SKM-1 treated with dmso at 0.1 percent for 144 hours (cell line): Measurements from ENCODE around the gene SYNE1.

Source experiments
- DNase-seq: peaks from one replicate; lab custom pipeline; 2025; ENCODE audit not compliant: unreplicated experiment; lab: John Stamatoyannopoulos, UW

Gene SYNE1

DNA sequence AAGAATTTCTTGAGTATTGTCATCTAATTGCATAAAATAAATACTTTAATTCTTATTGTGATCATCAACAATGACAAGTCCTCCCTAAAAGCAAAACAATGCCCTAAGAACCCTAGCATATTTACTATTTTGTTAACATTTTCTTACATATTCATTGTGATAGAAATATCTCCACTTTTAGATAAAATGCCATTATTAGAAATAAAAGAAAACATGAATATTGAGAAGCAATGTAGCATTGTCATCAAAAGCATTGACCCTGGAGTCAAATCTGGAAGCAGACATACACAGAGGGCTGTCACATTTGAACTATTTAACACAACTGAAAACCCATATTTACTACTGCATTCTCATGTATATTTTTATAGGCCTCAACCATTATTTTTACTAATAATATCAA lies 257.7 kb downstream of the SYNE1 start:
- DNase-seq, result no peak

DNA sequence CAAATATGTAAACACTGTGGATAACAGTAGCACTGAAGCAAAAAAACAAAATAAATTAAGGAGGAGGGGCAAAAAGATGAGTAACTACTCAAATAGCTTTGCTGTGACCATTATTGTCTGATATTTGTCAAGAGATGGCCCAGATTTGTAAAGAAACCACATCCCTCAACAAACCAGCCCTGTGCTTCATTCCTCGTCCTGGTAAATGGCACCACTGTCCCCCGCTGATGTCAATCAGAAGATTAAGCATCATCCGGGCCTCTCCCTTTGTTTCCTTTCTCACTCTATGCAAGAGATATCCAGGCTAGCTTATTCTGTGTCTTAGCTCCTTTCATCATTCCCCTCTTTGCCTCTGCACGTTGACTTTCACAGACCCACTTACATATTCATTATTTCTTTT lies 259.0 kb downstream of the SYNE1 start:
- no peak for DNase-seq

DNA sequence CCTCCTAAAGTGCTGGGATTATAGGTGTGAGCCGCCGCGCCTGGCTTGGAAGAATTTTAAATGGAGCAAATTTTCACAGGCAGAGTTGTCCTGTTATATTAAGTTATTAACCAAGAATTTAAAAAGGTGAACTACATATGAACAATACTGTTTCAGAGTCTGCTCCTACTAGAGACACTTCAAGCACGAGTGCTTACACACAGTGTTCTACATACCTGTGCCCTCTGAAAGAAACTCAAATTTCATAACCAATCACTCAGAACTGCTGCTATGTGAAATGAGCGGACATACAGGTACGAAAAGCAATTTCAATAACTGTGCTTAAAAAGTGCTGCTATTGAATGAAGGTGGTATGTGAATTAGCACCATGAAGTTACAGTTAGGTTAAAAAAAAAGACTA lies 262.0 kb downstream of the SYNE1 start:
- DNase-seq, result no peak

DNA sequence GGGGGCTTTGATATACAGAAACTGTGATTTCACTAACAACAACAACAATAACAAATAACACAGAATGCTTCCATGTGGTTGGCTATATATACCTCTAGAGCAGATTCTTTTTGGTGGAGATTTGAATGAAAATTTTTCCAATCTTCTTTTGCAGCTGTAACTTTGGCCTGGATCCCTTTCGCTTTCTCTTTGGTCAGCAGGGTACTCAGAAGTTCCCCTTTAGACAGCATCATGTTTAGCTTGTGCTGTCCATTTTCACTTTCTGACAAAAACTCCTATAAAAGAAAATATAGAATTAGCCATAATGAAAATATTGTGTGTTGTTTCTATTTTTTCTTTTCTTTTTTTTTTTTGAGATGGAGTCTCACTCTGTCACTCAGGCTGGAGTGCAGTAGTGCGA lies 264.2 kb downstream of the SYNE1 start:
- DNase-seq, result no peak

DNA sequence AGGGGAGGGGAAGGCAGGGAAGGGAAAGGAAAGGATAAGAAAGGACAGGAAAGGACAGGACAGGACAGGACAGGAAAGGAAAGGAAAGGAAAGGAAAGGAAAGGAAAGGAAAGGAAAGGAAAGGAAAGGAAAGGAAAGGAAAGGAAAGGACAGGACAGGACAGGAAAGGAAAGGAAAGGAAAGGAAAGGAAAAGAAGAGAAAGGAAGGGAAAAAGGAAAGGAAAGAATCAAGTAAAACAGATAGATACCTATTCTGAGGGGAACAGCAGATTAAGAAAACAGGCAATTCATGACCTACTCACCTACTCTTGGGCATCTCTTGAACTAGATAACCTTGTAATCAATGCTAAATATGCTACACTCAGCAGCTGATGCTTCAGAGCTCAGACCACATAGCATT lies 265.4 kb downstream of the SYNE1 start:
- no peak for DNase-seq

DNA sequence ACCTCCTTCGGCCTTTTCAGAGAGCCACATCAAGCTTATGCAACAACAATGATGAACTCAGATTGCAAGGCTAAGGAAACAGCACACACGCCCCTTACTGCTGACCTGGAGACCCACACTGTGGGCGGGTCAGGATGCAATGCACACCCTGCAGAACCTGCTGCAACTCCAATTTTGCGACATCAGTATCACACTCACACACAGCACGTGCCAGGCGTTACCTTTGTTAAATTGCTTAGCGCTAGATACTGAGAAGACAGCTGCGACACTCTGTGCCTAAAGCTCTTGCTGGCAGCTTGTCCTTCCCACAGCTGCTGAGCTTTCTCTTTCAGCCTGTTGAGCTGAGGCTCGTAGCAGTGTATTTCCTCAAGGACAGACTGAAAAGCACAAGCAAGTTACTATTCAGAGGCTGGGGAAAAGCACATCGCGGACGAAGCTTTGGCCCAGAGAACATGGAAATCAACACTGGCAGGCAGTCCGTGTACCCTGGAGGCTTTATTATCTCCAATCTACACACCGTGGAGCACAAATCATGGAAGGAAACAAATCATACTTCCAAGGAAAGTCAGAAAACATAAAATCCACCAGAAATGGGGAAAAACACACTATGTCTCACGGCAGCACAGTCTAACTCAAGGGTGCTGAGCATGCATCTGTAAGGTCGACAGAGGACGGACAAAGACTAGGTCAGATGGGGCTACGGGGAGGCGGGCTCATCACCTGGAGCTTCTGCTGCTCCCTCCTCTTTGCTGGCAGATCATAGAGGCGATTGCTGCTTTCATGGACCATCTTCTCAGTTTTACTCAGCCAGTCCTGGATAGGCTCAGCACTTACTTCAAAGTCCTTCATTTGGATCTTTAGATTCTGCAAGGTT lies 268.2 kb downstream of the SYNE1 start:
- DNase-seq, result no peak

DNA sequence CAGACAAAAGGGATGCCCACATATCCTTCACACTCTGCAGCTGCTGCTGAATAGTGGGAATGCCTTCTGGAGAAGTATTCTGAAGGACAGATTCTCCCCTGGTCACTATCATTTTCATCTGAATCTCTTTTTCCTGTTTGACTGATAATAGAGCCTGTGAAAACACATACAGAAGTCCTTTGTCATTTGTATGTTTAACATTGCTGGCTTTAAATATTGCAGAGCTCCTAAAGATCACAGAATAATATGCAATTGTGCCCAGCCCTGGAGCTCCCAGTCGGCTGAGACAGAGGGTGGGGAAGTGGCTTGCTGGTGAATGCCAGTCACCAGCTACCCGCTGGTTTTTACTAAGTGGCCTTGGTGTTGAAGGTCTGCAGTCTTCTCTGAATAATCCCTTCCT lies 272.3 kb downstream of the SYNE1 start:
- DNase-seq, result no peak

DNA sequence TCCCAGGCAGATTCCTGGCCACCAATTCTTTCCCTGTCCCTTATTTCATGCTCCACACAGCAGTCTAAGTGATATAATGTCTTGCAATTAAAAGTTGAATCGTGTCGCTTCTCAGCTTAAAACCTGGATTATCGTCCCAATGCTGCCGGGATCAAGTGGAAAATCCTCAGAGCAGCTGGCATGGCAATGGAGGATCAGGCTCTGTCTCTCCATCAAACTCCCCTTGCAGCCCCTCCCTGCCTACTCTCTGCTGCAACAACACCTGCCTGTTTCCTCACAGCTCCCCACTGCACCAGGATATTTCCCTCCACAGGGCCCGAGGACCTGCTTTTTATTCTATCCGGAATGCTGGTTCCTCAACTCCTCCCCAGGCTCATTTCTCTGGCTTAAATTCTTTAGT lies 277.1 kb downstream of the SYNE1 start:
- DNase-seq, result no peak

DNA sequence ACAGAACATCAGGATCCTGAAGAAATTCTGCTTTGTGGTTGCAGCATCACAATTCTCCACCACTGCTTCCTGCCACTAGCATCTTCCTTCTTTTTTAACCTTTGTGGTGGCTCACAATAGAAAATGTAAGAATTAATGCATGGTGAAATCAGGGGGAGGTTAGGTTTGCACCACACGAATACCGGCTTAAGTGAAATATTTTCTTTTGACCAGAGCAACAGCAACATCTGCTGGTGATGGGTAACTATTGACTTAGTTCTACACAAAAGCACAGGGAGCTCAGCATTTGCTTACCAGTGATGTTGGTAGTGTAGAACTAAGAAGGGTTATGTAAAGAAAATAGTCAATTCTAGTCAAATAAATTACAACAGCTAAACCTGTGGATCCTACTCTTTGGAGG lies 280.5 kb downstream of the SYNE1 start:
- DNase-seq, result peak; percentile 94

DNA sequence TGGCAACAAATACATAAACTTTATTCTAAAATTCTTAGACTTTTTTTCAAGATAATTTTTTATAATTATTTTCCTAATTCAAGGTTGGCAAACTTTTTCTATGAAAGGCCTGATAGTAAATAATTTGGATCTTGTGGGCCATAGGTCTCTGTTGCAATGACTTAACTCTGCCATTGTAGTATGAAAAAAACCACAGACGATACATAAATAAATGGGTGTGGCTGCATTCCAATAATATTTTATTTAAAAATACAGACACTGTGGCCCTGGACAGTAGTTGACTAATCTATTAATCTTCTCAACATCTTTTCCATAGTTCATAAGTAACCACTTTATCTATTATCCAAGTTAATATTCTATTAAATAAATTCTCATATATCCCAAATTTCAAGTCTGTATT lies 281.1 kb downstream of the SYNE1 start:
- DNase-seq, result no peak

DNA sequence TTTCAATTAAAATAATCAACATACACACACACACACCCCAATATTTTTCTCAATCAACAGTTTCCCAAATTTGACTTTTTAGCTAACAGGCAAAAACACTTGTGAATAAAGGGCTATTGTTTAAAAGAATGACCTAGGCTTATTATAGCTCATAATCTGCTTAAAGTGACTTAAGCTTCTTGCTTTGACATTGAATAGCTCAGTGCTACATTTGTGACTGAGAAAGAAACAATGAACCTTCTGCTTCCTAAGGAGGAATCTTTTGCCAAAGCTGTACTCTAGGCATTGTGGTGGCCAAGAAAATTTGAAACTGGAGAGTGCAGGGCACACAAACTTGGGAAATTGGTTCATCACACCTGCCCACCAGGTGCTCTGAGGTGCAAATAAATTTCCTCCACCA lies 282.0 kb downstream of the SYNE1 start:
- no peak for DNase-seq

DNA sequence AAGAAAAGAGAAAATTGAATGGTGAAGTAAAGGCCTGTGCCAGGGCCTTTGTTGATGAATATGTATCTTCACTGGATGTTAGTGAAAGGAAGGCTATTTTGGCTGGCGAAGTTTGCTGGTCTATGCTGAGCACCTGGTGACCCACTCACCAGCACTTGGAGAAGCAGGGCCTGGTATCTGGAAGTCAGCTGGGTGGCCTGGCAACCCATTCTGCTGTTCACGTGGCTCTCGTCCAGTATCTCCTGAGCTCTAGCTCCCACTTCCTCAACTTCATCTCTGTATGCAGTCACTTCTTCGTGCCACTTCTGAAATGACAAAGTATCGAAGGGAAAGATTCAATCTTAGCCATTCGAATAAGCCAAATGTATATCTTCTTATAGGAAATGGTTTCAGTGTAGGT lies 283.7 kb downstream of the SYNE1 start:
- DNase-seq, result no peak

DNA sequence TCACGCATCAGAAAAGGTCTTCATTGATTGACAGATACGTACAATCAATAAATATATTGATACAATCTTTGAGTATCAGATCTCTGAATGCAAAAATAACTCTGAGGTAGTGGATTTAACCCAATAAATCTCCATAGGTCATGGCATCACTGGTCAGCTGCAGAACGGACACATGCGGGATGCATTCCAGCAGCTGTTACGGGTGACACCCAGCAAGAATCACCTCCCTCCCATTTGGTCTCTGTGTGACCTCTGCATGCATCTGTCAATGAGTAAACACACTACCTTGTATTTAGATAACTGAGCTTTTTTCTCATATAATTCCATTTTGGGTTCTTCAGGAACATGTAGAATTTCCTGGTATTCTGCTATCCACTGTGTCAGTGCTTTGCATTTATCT lies 285.4 kb downstream of the SYNE1 start:
- no peak for DNase-seq

DNA sequence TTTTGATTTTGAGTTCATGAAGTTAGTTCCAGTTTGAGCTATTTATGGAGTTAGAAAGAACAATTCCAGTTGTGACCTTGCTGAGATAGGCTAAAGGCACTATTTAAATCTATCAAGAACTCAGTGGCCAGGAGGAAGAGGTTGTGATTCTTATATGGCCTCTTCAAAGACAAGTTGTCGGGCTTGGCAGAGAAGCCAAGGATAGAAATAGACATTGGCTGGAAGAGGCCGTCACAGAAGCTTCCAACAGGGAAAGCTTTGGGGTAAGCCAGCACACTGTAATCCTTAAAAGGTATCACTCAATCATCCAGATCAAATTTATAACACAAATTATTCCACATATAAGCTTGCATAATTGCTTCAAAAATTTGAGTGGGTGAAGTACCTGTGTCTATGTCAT lies 286.1 kb downstream of the SYNE1 start:
- no peak for DNase-seq

DNA sequence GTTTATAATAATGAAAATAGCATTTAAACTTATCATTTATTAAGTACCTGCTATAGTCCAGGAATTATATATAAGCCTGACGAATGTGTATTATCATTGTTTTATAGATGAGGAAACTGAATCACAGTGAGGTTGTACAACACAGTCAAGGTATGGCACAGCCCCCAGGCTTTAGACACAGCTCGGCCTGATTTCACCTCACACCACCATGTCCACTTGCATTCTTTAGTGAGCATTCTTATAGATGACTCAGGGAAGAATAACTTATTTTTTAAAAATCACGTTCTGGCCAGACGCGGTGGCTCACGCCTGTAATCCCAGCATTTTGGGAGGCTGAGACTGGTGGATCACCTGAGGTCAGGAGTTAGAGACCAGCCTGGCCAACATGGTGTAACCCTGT lies 289.0 kb downstream of the SYNE1 start:
- DNase-seq, result no peak

DNA sequence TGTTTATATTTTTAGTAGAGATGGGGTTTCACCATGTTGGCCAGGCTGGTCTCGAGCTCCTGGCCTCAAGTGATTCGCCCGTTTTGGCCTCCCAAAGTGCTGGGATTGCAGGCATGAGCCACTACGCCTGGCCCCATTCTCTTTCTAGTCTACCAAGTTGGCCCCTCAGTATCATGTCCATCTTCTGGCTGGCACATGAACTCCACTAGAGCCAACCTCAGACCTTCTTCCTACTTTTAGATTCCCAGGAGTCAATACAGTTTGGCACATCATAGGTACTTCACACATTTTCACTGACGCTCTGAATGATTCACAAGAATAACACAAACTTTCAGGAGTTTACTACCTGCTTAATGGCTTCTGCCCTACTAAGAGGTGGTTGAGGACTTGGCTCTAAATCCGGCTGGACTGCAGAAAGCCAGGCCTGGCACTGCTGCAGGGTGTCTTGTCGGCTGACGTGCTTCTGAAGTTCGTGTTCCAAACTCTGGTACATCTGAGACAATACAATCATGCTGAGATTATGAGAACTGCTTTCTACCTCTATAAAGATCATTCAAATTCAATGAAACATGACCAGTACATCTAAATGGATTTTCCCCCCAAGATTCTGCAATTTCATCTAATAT lies 293.3 kb downstream of the SYNE1 start:
- no peak for DNase-seq

DNA sequence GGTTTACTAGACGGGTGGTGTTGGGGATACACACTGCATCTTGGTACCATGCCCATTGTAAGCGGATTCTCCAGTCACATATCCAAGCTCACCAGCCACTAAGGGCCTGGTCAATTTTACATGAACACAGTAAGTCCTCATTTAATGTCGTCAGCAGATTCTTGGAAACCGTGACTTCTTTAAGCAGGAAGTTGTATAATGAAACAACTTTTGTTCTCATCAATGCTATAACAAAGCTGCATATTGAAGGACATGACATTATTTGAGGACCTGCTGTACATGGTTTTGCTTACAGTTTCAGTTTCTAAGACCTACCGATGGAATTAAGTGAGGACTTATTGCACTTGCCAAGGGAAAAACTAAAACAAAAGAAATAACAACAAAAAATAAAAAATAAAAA lies 295.6 kb downstream of the SYNE1 start:
- DNase-seq, result no peak

DNA sequence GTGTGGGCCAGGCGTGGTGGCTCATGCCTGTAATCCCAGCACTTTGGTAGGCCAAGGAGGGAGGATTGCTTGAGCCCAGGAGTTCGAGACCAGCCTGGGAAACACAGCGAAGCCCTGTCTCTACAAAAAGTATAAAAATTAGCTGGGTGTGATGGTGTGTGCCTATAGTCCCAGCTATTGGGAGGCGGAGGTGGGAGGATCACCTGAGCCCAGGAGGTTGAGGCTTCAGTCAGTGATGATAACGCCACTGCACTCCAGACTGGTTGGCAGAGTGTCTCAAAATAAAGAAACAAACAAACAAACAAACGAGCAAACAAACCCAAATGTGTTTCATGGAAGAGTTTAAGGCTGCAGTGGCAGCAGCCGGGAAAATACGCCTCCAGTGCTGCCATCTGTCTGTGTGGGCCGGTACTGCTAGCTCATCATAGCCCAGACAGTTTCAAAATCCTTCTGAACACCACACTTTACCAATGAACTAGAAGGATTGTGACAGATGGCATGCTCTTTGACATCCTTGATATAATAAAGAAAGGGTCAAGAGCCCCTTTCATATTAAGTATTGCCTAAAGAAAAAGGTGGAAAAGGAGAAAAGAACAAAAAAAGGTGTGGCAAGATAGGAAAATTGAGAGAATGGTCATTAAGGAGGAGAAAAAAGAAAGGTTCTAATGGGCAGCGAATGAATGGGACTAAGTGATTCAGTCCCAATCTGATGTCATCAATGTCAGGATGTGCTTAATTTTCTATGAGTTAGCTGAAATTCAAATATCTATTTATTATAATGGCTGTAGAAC lies 298.6 kb downstream of the SYNE1 start:
- DNase-seq, result peak; percentile 49

DNA sequence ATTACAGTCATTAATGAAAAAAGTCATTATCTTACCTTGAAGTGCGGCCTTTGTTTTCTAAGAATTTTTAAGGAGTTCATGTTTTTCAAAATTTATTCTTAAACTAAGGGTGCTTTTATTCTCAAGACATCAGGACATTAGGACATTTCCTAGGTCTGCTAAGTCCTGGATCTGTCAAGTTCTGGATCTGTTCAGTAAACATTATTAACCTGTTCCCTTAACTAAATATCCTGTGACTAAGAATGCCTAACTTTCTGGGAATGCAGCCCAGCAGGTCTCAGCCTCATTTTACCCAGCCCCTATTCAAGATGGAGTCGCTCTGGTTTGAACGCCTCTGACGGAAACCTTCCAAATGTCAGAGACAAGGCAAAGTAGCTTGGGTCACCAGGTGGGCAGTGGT lies 302.6 kb downstream of the SYNE1 start:
- DNase-seq, result no peak

DNA sequence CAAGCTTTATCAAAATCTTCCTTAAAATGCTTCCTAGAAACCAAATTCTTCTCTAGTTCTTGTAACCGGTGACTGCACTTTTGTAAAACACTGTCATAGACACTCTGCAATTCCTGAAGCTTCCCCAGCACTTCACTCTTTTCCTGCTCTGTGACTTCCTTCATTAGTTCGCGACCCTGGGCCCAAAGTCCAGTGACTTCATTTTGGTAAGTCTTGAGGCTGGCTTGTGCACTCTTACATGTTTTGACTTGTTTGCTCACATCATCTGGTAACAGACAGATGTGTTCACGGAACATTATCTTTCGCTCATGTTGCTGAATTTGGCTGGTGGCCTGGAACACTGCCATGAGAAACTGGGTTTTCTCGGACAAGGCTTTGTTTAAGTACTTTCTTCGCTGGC lies 306.2 kb downstream of the SYNE1 start:
- no peak for DNase-seq

DNA sequence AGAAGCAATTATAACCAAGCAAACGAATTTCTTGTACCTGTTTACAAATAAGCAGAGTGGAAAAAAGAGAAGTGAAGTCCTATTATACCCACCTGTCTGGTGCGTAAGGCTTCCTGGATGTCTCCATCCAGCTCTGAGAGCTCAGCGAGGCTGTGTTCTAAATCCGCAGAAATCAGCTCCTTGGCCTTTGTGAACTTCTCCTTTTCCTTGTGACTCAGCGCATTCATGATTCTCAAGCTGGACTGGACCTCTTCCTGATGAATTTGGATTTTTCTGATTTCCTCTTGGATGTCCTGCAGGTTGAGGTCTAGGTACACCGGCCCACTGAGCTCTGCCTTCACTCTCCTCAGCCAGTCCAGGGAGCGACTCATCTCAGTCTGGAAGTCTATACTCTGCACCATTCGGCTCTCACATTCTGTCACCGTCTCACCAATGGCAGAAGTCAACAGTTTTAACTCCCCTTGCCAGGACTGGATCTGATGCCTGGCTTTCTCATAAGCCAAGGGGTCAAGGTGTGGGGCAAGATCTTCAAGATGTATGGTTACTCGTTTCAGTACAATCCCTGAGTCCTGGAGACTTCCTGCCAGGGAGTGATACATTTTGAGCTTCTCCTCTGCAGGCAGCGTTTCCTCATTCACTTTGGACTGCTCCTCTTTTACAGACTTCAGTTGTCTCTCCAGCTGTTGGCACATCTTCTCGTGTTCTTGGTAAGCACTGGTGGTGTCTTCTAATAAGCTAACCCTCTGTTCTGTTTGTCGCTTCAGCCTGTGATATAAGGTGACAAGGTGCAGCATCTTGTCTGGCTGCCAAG lies 307.3 kb downstream of the SYNE1 start:
- peak; percentile 56 for DNase-seq
